CD4-positive, alpha-beta T cell treated with Interleukin-1 beta for 1 hour (primary cell): Measurements from ENCODE around the gene ROR1.
"Not testable (repeated sequence)": the region's sequence is repeated elsewhere in the genome, so short reads cannot be mapped to it uniquely, and the experiment has no call there.

ENCODE experiments used
- DNase-seq, 2 donors: peaks; one replicate each; pipeline ENCODE4 v3.0.0-alpha.2; 2020 to 2022

ROR1 gene

GRCh38 chr1:64196074-64196870, 422.5 kb downstream of the ROR1 start:
- no peak for DNase-seq

DNA sequence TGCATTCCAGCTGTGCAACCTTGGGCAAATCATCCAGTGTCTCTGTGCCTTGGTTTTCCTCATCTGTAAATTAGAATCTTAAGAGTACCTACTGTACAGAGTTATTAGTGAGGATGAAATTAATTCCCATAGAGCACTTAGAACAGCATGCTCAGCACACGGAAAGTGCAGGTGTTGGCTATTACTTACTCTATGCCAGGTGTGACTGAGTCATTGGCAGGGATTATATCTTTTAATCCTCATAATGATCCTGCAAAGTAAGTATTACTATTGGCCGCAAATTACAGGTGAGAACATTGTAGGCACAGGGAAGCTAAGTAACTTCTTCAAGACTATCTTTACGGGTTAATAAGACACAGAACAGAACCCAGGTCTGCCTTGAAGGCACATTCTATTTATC, 423.3 kb downstream of the ROR1 start:
- DNase-seq, result no peak

- no peak for DNase-seq
These were observed 425.3 kb downstream of the ROR1 start for GRCh38 chr1:64199154-64199553.

- DNase-seq, result no peak
These were observed 426.2 kb downstream of the ROR1 start for GRCh38 chr1:64200064-64200463.

- DNase-seq, result no peak
These were observed 429.6 kb downstream of the ROR1 start, which contains the start of gene UBE2U for GRCh38 chr1:64203420-64203819. Gene UBE2U (plus strand): TSS chr1:64203623. CDS start chr1:64204051, 428 bp downstream.

GRCh38 chr1:64209221-64209620, 435.4 kb downstream of the ROR1 start:
- DNase-seq, result no peak

DNA sequence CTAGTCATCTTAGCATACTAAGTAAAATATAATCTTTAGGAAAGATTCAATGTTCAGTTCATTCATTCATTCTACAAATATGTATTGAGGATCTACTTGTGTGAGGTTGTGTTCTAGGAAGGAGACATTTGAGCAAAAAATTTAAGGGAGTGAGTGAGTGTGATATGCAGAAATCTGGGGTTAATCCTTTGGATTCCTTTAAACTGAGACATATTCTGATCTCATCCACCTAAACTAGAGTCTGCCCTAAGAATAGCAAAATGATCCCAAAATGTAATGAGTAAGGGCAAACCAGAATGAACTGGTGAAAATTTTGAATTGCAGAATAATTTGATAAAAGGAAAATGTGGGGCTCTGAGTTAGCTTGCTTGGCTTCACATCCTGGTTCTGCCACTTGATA, 438.2 kb downstream of the ROR1 start:
- no peak for DNase-seq

DNA sequence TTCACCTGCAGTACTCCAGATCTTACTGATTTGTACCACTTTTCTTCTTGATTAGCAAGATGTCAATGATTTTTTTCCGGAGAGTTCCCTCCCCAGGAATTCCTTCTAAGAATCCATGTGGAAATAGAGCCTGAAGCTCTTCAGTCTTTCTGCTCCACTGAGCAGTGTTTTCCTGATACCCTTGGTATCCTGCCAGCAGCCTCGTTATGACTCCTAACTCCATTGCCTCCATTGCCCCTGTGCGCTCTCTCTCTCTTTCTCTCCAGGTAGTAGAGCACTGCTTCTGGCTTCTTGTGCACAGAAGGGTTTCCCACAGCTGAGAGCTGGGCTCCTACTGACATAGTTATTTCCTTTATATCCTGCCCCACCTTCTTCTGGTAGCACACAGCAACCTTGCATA, 441.8 kb downstream of the ROR1 start:
- DNase-seq, result no peak

GRCh38 chr1:64220241-64220640, 446.4 kb downstream of the ROR1 start:
- no peak for DNase-seq

DNA sequence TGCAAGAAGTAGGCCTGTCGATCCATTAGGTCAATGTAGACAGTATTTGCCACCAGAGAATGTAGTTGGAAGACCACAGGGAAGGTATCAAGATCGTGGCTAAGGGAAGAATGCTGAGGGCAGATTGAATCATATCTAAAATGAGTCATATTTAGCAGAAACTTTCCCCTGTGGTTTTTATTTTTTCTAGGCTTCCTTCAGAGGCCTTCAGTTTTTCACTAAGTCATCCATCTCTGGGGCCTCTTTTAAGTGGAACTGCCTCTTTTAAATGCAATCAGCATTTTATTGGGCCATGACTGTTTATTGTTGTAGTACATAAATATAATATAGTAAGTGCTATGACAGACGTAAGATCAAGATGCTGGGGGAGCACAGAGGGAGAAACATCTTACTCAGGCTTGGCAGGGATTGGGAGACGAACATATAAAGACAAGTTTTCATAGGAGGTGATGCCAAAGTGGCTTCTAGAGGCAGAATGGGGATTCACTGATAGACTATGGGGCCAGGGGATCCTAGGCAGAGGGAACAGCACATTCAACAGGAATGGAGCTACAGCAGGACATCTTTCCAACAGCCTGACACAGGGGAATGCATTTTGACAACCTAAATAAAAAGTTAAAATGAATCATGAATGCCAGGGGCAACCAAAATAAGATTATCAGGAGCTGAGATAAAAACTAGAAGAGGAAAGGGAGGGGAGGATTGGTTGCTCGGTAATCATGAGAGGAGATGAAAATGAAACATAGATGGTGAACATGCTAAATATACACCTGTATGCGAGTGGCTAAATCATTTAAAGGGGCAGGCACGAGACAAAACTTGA, 449.7 kb downstream of the ROR1 start:
- no peak for DNase-seq

- DNase-seq, result not testable (repeated sequence)
These were observed 450.4 kb downstream of the ROR1 start for GRCh38 chr1:64224236-64224635.

GRCh38 chr1:64228167-64228957, 454.5 kb downstream of the ROR1 start:
- no peak for DNase-seq

DNA sequence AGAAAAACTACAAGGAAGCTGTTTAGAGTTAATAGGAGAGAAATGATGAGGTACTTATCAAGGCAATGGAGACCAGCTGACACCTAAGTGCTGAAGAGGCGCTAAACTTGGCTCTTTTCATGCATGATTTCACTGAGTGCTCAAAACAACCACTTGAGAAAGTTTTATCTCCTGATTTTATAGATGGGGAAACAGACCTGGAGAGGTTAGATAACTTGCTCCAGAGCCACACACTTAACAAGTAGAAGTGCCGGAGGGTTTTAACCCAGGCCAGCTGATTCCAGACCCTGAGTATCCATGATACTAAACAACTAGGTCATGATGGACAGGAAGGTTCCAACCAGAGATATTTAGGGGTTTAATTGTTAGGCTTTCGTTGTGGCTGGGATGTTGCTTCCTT, 455.5 kb downstream of the ROR1 start:
- no peak for DNase-seq
